ENCODE results near the gene BACE2.
A peak's percentile ranks its signal among the peaks of the same experiment; 100 is the strongest.
"Not testable (repeated sequence)": the region's sequence is repeated elsewhere in the genome, so short reads cannot be mapped to it uniquely, and the experiment has no call there.

BACE2 gene

DNA sequence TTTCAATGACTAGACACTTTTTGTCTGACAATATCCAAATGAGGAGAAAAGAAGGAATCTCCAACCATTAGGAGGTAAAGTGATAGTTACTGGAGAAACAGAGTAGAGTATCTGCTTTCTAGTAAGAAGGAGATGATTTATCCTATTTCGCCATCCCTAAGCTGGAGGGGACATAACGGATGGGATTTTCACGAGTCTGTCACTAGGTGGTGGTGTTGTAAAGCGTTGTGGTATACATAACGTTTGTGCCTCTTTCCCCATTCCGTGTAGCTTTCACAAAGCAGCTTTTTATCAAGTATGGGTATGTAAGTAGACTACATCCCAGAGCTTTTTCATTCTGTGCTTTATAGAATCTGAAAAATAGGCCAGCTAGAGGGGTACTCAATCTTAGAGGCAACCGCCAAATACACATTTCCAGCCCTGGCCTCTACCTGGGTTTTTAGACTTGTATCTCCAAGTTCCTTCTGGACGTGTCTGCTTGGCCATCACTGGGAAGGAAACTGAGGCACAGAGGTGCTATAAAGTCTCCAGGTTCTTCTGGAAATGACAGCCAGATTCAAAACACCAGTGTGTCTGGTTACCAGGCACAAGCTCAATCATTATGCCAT, 115.4 kb downstream of the BACE2 start:
- DNase-seq: peak; percentile 57

DNA sequence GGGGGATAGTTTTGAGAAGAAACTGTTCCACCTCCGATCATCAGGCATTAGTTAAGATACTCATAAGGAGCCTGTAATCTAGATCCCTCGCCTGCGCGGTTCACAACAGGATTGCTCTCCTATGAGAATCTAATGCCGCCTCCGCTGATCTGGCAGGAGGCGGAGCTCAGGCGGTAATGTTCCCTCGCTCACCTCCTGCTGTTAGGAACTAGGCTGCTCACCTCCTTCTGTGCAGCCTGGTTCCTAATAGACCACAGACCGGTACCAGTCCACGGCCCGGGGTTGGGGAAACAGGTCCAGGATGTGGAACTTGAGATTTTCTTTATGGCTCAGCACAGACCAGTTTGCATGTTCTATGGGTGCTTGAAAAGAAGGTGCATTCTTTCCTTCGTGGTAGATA, 121.5 kb downstream of the BACE2 start:
- DNase-seq: no peak

DNA sequence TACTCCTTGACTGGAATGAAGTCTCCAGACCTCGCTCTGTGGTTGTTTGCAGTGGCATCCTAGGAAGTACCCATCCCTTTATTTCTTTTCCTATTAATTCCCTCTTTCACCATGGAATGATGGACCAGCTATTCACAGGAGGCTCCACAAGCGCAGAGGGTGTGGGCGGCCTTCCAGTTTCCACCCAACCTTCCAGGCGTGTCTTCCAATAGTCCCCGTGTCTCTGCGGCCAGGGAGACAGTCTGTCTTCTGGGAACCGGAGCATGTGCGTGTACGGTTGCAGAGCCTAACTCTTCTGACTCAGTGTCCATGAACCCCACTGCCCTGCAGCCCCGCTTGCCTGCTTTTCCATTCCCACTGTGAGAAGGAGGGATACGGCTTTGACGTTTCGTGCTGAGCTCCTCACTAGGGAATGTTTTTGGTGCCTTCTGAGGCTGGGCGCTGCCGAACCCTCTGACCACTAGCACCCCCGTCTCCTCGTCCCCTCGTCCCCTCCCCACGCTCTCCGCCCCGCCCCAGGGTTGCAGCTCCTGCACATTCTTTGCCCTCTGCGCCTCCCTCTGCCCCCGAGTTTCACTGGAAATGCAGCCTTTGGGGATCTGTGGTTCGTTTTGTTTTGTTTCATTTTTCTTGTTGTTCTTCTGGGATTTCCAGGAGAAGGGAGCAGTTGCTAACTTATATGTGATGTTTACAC, 122.3 kb downstream of the BACE2 start:
- no peak for DNase-seq

DNA sequence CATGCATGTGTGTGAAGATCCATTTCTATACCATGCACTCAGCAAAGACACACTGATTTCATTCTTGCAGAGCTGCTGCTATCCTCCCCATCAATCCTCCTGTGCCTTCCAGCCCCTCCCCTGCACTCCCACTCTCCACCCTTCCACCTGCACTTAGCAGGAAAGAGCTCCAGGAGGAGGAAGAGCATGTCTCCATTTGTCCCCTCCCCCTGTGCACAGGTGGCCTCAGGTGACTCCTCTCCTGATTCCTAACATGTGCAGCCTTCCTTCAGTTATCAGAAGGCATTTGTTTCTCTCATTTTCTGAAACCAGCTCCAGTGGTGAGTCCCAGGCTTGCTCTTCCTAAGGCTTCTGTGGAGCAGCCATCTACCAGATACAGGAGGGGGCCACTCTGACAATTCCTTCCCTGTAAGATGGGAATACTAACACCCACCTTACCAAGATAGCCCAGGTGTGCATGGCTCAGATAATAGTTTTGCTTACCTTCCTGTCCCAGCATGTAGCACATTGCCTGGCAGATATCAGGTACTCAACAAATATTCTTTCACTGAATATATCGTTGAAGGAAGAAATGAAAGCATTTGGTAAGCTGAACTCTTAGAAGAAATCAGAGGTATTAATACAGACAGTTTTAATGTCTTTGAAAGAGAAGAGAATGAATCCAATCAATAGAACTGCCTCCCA, 126.7 kb downstream of the BACE2 start:
- no peak for DNase-seq

DNA sequence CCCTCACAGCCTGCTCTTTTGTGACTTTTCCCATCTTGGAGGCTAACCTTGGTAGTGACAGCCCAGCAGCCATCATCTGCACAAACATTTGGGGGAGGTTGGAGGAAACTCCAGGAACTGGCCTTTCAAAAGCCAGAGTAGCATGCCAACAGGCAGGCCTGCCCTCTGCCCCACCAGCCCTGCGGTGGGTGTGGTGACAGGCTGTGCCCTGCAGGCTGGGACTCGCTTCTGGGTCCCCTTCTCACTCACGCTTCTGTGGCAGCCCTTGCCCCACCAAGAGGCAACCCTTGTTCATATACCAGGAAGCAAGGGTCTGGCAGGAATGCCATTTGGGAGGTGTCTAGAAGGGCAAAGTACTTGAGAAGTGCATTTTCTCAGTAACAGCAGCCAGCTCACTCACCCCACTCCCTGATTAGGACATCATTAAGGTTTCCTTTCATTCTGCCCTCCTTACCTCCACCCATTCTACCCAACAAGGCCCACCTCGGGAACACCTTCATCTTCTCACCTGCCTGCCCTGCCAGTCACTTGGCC, 127.8 kb downstream of the BACE2 start:
- no peak for DNase-seq

DNA sequence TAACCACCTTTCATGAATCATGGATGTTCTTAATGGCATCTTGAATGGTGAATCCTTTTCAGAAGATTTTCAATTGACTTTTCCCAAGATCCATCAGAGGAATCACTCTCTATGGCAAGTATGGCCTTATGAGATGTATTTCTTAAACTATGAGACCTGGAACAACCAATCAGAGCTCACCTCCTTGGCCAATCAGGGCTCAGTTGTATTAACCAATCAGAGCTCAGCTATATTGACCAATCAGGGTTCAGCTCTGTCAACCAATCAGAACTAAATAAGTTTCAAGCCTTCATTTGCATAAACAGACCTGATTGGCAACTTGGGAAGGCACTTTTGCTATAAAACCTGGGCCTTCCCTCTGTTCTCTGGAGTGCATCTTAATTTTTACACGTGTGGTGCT, 135.0 kb downstream of the BACE2 start:
- DNase-seq: no peak

DNA sequence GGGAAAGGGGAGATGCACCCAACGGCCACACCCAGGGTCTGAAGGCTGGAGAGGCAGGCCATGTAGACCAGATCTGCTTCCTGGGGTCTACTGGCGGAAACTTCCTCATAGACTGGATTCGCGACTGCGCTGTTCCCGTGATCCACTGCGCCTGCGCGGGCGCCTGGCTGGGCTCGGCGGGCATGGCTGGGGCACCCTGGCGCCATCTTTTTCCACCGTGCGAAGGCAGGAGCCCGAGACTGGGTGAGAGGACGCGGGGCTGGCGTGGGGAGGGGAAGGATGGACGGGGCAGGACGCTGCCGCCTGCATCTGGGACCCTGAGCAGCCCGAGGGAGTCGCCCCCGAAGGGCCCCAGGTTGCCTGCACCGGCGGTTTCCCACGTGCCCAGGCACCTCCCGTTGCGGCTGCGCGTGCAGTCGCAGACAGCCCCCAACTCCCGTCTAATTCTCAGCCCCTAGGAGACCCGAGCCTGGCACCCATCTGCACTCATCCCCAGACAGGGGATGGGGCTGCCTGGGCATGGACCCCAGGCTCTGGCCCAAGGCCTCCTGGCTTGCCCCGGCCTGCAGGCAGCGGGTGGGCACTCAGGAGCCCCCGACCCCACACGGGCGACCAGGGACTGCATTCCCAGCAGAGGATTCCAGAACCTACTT, 136.2 kb downstream of the BACE2 start:
- DNase-seq: no peak

DNA sequence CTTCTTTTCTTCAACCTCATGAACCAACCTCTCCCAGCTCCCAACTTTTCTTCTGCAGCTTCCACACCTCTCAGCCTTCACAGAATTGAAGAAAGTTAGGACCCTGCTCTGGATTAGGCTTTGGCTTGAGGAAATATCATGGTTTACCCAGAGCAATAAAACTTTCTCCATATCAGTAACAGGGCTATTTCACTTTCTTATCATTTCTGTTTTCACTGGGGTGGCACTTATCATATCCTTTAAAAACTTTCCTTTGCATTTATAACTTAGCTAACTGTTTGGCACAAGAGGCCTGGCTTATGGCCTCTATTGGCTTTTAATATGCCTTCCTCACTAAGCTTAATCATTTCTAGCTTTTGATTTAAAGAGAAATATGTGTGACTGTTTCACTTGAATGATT, 139.3 kb downstream of the BACE2 start:
- DNase-seq: no peak

DNA sequence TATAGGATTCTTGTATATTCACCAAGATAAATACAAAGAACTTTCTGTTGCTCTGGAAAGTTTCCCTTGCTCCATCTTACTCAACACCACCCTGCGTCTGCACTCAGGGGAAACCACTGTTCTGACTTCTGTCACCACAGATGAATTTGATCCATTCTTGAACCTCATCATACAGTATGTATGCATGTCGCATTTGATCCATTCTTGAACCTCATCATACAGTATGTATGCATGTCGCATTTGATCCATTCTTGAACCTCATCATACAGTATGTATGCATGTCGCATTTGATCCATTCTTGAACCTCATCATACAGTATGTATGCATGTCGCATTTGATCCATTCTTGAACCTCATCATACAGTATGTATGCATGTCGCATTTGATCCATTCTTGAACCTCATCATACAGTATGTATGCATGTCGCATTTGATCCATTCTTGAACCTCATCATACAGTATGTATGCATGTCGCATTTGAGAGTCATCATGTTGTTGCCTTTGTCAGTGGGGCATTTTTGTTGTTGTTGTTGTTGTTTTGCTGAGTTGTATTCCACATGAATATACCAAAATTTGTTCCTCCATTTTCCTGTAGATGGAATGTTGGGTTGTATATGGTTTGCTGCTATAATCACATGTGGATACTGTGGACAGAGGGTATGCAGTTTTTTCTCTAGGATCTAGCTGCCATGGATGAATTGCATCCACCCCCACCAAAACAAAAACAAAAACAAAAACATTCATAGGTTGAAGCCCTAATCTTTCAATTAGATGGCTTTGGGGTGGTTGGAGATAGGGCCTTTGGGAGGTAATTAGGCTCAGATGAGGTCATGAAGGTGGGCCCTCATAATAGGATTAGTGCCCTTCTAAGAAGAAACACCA, 145.6 kb downstream of the BACE2 start:
- not testable (repeated sequence) for DNase-seq

DNA sequence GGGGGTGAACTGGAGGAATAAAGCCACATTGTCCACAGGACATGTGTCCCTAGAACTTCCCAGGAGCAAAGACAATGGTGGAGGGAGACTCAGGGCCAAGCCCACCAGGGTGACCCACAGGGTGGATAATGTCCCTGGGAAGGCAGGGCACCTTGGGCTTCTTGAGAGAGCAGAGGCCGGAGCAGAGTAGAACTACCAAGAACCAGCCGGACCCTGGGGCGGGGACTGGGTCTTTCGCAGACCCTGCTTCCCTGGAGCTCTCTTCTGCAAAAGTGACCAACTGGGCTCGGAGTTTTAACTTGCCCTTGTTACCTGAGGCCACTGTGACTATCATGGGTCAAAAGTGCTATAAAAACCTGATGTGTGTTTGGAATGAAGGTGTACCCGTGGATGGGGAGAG, 147.8 kb downstream of the BACE2 start:
- no peak for DNase-seq

DNA sequence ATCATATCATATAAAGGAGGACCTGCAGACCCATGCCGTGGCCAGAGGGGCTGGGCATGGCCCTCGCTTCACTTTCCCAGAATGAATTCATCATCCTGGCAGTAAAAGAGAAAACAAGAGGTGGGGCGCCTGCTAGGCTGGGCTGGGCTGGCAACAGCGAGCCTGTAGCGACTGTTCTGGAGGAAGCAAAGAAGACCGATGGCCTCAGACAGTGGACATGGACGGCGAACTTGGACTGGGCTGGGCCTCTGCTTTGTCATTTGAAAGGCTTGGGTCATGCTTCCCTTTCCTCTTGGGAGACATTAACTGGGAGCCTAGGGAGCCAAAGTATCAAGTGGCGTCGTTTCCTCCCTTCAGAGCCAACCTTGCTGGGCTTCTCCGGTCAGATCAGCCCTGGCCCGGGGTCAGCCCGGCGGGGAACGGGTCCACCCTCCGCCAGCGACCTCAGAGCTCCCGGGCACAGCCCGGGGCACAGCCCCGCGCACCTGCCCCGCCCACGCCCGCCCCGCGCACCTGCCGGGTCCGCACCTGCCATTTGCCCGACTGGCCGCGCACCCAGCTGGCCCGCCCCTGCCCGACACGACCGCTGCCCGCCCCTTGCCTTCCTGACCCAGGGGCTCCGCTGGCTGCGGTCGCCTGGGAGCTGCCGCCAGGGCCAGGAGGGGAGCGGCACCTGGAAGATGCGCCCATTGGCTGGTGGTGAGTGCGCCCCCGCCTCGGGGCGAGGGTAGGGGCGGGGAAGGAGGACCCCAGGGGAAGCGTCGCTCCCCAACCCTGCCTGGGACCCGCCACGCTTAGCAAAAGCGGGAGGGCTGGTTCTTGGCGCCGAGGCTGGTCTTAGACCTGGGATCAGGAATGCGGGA, 148.5 kb downstream of the BACE2 start, which contains the start of gene FAM3B:
TSS of gene FAM3B (plus strand) at position 602 of the 863 bp plus-strand sequence. CDS start at position 681, 79 bp downstream.
- DNase-seq: no peak

DNA sequence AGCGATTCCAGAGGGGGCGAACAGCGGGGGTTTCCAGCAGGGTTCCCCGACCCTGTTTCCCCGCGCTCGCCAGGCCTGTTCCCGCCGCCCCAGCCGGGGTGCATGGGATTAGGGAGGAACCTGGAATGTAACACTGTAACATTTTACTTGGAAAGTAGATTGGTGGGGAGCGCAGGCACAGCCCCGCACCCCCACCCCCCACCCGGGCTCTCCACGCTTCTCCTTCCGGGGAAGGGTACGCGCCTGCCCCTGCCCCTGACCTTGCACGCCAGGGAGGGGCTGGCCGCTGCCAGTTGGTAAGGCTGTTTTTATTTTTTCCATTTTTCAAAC, 149.1 kb downstream of the BACE2 start:
- no peak for DNase-seq

DNA sequence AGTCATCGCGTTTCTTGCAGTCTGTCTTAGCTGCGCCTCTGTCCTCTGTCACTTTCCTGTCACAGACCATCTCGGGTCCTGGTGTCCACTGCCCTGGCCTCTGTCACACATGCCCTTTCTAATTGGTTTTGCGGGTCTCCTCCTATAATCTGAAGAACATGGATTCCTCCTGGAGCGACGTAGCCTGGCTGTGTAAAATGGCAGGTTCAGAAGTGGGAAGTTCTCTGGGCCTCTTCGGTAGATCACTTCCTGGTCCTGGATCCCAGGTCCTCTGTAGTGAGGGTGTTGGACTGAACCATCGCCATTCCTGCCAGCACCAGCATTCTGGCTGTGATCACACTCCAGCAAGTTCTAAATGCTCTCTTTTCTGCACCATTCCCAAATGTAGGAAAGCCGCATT, 149.5 kb downstream of the BACE2 start:
- DNase-seq: no peak

DNA sequence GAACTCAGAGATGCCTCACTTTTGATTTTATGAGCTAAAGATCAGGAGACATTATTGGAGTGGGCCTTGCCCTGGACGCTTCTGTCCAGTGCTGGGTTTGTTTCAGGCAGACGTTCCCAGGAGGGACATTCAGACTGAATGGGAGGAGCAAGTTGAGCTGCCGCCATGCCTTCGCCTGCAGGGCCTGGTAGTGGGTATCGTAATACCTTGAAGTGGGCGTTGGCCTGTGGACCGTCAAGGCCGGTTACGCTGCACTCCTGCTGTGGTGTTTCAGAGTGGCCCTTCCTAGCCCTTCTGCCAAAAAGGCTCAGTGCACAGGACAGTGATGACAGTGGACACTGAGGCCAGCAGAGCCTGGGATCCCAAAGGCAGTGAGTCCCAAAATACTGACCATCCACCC, 150.3 kb downstream of the BACE2 start:
- no peak for DNase-seq

DNA sequence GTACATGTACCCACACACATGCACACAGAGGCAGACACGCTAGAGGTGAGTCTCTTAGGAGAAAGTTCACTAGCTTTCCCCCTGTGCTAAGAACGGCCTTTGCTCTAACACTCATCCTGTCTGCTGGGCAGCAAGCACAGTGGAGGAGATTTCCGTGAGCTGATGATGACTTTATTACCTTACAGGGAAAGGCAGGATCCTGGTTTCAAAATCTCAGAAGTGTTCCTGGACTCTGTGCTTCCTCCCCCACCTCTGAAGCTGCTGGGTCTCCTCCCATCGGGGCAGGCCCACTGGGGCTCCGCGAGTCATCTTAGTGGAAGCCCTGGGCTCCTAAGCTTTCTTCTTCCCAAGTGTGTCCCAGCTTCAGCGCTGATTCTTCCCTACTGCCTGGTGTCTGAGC, 151.3 kb downstream of the BACE2 start:
- DNase-seq: no peak

DNA sequence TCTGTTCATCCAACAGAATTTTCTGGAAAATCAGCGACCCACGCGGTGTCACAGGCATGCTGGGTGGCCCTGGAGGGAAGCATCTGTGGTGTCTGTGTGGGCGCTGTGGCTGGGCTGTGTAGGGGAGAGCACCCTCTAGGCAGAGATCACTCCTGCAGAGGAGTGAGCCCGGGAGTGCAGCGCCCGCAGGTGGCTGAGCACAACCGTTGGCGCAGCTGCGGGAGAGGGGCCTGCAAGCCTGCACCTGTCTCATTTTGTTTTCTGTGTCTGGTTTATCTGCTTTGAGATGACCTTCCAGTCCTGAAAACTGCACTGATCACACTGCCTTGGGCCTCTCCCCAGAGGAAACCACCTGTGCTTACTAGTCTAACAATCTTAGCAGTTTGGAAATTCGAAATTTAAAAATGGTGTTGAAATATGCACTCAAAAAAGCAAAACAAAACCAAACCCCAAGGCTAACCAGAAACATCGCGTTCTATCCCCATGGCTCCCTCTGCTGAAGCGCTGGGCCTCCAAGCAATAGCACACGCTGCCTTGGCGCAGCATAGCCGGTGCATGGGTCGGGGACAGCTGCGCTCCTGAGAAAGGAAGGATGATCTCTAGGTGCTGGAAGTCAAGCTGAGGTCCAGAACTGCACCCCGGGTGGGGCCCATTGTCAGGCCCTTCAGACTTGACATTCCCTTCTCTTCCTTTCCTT, 153.4 kb downstream of the BACE2 start:
- DNase-seq: no peak

DNA sequence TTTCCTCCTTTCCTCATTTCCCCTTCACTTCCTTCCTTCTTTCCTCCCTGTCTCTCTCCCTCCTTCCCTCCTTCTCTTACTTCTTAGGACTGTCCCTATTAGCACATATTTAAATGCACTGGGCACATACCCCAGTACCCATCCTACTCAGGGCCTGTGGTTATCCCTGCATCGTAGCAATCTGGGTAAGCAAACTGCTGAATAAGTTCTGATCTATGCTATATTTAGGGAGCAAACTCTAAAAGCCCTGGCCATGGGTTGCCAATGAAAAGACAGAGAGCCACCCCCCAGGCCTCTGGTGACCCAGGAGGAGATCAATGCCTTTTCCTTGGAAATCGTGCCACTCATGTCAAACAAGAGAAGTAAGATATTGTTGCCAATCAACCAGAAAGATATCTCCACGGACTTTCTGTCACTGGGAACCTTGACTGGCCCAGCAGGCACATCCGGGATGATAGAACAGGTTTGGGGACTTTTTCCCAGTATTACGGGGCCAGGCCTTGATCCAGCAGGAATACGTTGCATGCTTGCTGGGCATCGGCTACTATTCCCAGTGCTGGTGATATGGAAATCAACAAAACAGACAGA, 154.0 kb downstream of the BACE2 start:
- no peak for DNase-seq

DNA sequence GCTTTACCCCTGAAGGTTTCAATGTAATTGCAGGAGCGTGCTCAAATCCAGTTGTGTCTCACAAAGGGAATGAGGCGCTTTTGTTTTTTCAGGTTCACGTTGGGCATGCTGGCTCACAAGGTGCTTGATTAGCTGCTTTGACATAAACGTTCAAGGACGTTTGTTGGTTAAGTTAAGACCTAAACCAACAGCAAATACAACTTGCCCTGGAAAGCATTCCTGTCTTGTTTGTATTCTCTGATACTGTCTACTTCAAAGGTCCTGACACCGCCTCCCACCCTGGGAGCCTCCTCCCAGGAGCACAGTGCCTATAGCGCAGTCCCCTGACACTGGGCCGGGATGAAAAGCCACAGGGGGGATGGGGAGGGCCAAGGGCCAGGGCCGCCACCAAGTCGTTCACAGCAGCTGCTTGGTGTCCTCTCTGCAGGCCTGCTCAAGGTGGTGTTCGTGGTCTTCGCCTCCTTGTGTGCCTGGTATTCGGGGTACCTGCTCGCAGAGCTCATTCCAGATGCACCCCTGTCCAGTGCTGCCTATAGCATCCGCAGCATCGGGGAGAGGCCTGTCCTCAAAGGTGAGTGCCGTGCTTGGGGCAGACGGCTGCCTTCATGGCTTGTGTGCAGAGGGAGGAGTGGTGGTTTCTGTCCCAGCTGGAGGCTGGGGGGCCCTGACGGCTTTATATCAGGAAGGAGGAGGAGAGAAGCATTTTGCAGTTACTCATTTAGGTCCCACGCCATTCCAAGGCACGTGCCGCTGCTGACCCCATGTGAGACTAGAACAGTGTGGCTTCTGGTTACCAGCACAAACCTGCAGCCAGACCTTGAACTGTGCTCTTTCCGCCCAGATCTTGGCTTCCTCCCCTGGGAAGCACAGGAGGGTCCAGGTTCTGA, 154.8 kb downstream of the BACE2 start:
- DNase-seq: no peak

DNA sequence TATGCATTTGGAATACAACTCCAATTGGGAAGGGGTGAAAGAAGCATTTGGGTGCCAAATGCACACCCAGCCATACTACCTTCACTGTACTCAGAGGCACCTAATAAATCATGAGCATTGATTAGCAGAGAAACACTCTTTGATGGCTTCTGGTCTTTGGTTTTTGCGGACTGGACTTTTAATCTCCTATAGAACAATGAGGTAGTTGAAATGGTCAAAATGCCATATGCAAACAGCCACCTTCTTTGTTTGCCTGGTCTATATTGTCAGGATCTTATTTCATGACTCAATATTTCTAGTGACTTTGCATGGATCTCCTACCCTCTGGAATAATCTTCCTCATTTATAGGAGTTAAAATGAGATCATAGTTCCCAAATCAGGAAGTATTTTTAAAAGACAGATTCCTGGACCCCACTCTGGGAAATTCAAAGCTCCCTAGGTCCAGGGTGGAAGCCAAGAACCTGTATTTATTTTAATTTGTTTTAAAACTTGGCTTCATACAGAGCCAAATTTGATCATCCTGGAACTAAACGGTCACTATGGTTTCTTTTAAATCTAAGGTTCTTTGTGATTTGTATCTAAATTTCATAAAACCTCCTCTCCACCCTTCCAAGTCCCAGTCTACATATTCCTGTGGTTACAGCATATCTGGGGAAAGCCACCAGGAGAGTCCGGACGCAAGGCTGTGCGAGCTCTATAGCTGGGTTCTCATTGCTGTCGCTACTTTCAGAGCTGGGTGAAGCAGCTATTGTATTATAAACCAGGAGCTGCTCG, 157.4 kb downstream of the BACE2 start:
- DNase-seq: no peak
